Activated CD4-positive, alpha-beta T cell treated with anti-CD3 and anti-CD28 coated beads, Interleukin-2, amount 50 U/mL, for 24 hours (primary cell): ENCODE measurements around the gene LIPE.
"Not testable (repeated sequence)": the region's sequence is repeated elsewhere in the genome, so short reads cannot be mapped to it uniquely, and the experiment has no call there.

Experiments used
- DNase-seq, 2 donors: peaks; one replicate each; pipeline ENCODE4 v3.0.0-alpha.2; 2020; ENCODE audit warnings: low read depth in 1 of 2, low spot score in 1 of 2

LIPE gene, protein sequence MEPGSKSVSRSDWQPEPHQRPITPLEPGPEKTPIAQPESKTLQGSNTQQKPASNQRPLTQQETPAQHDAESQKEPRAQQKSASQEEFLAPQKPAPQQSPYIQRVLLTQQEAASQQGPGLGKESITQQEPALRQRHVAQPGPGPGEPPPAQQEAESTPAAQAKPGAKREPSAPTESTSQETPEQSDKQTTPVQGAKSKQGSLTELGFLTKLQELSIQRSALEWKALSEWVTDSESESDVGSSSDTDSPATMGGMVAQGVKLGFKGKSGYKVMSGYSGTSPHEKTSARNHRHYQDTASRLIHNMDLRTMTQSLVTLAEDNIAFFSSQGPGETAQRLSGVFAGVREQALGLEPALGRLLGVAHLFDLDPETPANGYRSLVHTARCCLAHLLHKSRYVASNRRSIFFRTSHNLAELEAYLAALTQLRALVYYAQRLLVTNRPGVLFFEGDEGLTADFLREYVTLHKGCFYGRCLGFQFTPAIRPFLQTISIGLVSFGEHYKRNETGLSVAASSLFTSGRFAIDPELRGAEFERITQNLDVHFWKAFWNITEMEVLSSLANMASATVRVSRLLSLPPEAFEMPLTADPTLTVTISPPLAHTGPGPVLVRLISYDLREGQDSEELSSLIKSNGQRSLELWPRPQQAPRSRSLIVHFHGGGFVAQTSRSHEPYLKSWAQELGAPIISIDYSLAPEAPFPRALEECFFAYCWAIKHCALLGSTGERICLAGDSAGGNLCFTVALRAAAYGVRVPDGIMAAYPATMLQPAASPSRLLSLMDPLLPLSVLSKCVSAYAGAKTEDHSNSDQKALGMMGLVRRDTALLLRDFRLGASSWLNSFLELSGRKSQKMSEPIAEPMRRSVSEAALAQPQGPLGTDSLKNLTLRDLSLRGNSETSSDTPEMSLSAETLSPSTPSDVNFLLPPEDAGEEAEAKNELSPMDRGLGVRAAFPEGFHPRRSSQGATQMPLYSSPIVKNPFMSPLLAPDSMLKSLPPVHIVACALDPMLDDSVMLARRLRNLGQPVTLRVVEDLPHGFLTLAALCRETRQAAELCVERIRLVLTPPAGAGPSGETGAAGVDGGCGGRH

DNA sequence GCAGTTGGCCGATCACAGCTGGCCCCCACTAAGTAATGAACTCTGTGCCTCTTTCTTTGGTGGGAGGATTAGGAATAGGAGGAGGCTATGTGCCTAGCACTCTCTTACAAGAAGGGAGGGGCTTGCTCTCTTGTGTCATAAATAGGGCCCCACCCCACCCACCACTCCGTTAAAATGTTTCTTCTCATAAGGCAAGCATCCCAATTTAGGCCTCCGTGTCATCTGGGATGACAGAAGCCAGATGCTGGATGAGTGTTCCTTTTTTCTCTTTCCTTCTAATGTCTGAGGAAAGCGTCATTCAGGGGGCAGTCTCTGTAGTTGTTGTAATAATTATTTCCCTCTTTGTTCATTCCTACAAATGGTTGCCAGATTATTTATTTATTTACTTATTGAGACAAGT, at the start of gene LIPE:
Gene LIPE, minus strand, starts transcription at position 76 of the 400 bp plus-strand sequence. CDS start 239 bp downstream, outside the sequence.
- DNase-seq = no peak

- DNase-seq = no peak
Measured at GRCh38 chr19:42475366-42475765, 48.2 kb upstream of the LIPE start.

DNA sequence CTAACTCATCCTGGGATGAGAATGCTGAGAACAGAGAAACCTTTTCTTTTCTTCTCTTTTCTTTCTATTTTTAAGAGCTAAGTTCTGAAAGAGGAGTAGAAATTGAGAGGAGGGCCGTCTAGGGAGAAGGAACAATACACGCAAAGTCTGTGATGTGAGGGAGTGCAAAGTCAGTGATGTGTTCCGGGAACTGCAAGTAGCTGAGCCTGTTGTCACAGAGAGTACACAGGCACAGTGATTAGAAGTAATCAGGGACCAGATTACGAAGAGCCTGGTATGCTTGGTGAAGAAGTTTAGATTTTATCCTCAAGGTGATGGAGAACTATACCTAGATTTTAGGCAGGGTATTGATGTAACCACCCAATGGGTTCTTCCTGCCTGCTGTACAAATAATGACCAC, 47.6 kb upstream of the LIPE start:
- no peak for DNase-seq

DNA sequence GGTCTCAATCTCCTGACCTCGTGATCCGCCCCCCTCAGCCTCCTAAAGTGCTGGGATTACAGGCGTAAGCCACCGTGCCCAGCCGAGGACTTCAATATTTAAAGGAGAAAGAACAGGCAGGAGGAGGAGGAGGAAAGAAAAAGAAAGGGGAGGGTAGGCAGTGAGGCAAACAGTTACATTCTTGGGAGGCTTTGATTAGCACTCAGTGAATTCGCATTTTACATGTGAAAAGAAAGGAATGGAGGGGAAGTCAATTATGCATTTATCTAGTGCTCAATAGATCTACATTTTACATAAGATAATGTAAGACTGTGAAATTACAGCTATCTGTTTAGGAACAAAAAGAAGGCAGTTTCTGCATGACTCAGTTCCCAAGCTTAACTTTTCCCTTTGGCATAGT, 46.5 kb upstream of the LIPE start:
- no peak for DNase-seq

DNA sequence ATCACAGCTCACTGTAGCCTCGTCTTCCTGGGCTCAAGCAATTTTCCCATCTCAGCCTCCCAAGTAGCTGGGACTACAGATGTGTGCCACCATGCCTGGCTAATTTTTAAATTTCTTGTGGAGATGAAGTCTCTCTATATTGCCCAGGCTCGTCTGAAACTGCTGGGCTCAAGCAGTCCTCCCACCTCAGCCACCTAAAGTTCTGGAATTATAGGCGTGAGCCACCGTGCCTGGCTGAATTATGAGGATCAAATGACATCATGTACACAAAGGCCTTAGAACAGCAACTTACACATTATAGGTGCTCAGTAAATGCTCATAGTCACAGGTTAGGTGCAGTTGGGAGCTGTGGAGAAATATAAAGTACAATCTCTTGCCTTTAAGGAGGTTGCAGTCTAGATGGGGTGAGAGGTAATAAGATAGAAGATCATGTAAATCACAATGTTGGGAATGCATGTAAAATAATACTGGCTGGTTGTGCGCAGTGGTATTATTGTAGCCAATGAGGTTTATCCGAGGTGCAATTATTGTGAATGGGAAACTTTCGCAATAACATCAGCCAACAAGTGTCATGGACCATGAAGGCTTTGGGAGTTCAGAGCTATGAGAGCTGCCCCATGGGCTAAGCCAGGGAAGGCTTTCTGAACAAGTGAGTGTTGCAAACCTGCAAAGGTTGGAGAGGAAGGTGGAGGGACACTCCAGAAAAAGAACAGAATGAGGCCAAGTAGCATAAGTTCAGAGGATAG, 45.4 kb upstream of the LIPE start:
- DNase-seq = no peak

- DNase-seq = no peak
Measured at GRCh38 chr19:42471554-42472249, 44.5 kb upstream of the LIPE start.

GRCh38 chr19:42469311-42470235, 42.4 kb upstream of the LIPE start:
- DNase-seq = no peak

GRCh38 chr19:42468273-42468796, 41.1 kb upstream of the LIPE start:
- no peak for DNase-seq

- no peak for DNase-seq
Measured at GRCh38 chr19:42467183-42467760, 40.1 kb upstream of the LIPE start.

DNA sequence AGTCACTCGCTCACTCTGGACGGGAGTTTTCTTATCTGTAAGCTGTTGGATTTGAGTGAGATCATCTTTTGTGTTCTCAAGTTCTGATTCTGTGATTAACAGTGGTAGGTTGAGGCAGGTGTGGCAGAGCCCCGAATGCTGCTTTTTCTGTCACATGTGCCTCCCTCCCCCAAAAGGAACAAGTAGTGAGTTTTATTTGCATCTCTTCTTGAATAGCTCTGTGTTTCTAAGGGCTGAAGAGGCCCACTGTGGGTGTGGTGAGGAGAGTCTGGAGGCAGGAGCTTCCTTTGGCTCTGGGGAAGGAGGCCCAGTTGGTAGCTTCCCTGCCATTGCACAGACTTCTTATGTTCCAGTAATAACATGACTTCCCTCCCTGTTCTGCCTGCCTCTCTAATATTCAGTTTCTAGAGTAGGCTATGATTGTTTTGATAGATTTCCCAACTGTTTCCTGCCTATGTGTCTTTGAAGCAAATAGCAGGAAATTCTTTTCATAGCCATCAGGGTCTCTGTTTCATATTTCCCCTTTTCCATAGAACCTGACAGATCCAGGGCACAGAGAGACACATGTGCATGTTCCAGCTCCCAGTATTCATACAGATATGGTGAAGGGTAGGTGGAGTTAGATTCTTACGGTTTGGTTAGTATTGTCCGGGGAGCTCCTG, 39.5 kb upstream of the LIPE start:
- no peak for DNase-seq

DNA sequence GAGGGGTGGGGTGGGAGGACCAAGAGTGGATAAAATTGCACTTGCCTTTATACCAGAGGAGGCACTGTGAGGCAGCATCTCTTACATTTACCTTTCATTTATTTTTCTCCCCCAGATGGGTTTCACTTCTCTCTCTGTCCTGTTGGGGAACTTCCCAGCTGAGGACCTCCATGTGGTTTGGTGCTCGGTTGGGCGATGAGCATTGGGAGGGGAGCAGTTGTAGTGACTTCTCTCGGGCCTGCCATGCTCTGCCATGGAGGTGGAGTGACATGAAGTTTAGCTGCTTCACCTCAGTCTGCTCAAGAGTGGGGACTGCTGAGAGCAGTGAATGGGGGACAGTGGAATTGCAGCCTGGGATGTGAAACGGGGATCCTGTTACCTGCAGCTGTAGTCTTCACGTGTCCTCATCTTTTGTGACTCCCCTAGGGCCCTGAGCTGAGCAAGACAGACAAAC, 38.7 kb upstream of the LIPE start:
- DNase-seq = no peak

DNA sequence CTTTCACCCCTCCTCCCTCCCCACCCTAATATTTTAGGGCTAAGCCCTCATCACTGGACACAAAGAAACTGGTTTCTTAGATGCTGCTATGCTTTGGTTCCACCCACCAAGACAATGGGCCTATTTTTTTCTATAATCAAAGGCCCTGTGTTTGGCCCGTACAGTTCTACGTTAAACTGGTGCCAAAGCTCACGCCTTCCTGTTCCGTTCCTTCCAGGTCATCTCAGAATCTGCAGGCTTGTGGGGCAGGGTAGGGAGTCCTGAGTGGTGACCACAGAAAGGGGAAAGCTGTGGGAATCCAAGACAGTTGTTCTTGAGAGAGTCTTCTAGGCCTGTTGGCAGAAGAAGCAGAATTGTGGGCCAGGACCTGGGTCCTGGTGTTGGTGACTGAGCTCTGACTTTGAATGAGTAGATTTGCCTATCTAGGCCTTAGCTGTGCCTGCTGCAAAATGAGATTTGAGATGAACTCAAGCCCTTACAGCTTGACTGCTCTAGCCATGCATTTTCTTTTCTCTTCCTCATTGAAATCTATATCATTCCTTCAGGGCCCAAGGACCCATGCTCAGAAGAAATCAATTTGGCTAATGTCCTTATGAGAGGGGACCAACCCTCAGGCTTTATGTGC, 34.6 kb upstream of the LIPE start:
- no peak for DNase-seq

GRCh38 chr19:42461231-42461630, 34.0 kb upstream of the LIPE start:
- DNase-seq = not testable (repeated sequence)

GRCh38 chr19:42459926-42460325, 32.7 kb upstream of the LIPE start:
- DNase-seq = no peak

- DNase-seq = no peak
Measured at GRCh38 chr19:42455621-42456081, 28.5 kb upstream of the LIPE start.

DNA sequence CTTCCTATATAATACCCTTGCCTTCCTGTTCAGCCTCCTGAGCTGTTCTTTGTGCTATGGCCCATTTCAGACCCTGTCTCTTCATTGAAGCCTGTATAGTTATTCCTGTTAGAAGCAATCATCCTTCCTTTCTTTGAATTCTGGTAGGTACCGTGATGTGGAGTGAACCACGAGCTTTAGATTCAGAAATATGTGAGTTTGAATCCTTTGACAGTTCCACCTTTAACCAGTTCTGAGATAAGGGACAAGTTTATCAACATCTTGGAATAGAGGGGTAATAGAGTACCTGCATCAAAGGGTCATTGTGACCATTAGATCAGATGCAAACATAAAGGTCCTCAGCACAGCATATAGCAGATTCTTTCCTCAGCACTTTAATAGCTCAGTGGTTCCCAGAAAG, 27.9 kb upstream of the LIPE start:
- DNase-seq = no peak

GRCh38 chr19:42452590-42452989, 25.4 kb upstream of the LIPE start:
- DNase-seq = no peak
